ENCODE results near the gene RNGTT. TPM values are rescaled to one million over a fixed set of nuclear protein-coding genes. Genes with fewer than 3 reads are reported as not detected.

RNGTT gene
- total and polyA plus RNA-seq, 10 of the 15 experiments (the other 5 are each of a cell fraction or from before 2014, with no cell fraction given) = 7.7 to 30.4 (median 22.2) TPM

DNA sequence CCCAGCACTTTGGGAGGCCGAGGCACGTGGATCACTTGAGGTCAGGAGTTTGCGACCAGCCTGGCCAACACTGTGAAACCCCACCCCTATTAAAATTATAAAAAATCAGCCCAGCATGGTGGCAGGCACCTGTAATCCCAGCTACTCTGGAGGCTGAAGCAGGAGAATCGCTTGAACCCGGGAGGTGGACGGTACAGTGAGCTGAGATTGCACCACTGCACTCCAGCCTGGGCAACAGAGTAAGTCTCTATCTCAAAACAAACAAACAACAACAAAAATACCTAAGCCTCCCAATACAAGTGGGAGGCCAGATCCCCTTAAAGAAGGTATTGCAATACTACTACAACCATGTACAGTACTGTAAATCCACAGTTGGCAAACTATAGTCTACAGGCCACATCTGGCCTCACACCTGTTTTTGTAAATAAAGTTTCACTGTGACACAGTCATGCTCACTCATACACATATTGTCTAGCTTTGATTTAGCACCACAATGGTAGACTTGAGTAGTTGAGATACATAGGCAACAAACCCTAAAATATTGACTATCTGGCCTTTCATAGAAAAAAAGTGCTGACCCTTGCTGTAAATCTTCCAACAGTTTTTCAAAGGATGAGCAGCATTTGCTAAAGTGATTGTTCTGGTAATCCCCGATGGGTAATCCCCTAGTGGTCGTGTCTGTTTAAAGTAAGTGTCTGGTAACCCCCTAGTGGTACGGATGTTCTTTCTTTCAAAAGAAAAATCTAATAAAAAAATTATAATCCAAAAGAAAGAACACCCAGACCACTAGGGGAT is 202.0 kb downstream of the RNGTT start (continued):
- TF ChIP-seq, protein P1, sequence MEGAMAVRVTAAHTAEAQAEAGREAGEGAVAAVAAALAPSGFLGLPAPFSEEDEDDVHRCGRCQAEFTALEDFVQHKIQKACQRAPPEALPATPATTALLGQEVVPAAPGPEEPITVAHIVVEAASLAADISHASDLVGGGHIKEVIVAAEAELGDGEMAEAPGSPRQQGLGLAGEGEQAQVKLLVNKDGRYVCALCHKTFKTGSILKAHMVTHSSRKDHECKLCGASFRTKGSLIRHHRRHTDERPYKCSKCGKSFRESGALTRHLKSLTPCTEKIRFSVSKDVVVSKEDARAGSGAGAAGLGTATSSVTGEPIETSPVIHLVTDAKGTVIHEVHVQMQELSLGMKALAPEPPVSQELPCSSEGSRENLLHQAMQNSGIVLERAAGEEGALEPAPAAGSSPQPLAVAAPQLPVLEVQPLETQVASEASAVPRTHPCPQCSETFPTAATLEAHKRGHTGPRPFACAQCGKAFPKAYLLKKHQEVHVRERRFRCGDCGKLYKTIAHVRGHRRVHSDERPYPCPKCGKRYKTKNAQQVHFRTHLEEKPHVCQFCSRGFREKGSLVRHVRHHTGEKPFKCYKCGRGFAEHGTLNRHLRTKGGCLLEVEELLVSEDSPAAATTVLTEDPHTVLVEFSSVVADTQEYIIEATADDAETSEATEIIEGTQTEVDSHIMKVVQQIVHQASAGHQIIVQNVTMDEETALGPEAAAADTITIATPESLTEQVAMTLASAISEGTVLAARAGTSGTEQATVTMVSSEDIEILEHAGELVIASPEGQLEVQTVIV (IDR thresholded peaks at IDR 0.05; ENCODE audit: borderline replicate concordance, partially characterized antibody) = no peak
- TF ChIP-seq NR2C2 (IDR thresholded peaks at IDR 0.05; ENCODE audit: borderline replicate concordance, control insufficient read depth, insufficient read length, low read depth) (no peak), TBL1XR1 (IDR thresholded peaks at IDR 0.05; ENCODE audit: low read depth, low read length) (no peak), POLR2AphosphoS2 (IDR thresholded peaks at IDR 0.05; ENCODE audit: low read depth, low read length) (no peak), NRF1 (conservative IDR thresholded peaks at IDR 0.05; ENCODE audit: low read depth, low read length) (no peak), MEF2B (IDR thresholded peaks at IDR 0.05; ENCODE audit: partially characterized antibody, poor library complexity, severe bottlenecking) (no peak), ZNF622 (IDR thresholded peaks at IDR 0.05) (no peak), HDGF (IDR thresholded peaks at IDR 0.05) (no peak), CEBPB (IDR thresholded peaks at IDR 0.05; ENCODE audit: borderline replicate concordance in 1 of 2, low read depth in 2 of 2, low read length in 2 of 2) (no peak), ASH2L (IDR thresholded peaks at IDR 0.05; ENCODE audit: borderline replicate concordance, low read depth) (0 out of 2 replicates have a peak, but pooled peaks have one; percentile 18), NR2F1 (conservative IDR thresholded peaks at IDR 0.05) (no peak), PAX5 (IDR thresholded peaks at IDR 0.05; ENCODE audit: borderline replicate concordance, low read depth, low read length) (no peak), STAT1 (conservative IDR thresholded peaks at IDR 0.05) (no peak), TAF1 (IDR thresholded peaks at IDR 0.05; ENCODE audit: borderline replicate concordance, low read depth, low read length) (no peak), EED (IDR thresholded peaks at IDR 0.05; ENCODE audit: low read depth) (0 out of 2 replicates have a peak, but pooled peaks have one; percentile 11), BMI1 (IDR thresholded peaks at IDR 0.05; ENCODE audit: borderline replicate concordance) (no peak), STAT3 (IDR thresholded peaks at IDR 0.05; ENCODE audit: low read depth, low read length) (peak; percentile 80; the same call in 1 of the 2 replicates), IRF4 (IDR thresholded peaks at IDR 0.05; ENCODE audit: low read depth, low read length) (no peak), TCF3 (IDR thresholded peaks at IDR 0.05; ENCODE audit: borderline replicate concordance, insufficient read depth, low read depth, low read length) (peak; percentile 63; the same call in 1 of the 2 replicates), TARDBP (IDR thresholded peaks at IDR 0.05; ENCODE audit: borderline replicate concordance) (no peak)
- TF ChIP-seq, protein P2, sequence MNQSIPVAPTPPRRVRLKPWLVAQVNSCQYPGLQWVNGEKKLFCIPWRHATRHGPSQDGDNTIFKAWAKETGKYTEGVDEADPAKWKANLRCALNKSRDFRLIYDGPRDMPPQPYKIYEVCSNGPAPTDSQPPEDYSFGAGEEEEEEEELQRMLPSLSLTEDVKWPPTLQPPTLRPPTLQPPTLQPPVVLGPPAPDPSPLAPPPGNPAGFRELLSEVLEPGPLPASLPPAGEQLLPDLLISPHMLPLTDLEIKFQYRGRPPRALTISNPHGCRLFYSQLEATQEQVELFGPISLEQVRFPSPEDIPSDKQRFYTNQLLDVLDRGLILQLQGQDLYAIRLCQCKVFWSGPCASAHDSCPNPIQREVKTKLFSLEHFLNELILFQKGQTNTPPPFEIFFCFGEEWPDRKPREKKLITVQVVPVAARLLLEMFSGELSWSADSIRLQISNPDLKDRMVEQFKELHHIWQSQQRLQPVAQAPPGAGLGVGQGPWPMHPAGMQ (IDR thresholded peaks at IDR 0.05; ENCODE audit: borderline replicate concordance) = no peak
- TF ChIP-seq, protein P3, sequence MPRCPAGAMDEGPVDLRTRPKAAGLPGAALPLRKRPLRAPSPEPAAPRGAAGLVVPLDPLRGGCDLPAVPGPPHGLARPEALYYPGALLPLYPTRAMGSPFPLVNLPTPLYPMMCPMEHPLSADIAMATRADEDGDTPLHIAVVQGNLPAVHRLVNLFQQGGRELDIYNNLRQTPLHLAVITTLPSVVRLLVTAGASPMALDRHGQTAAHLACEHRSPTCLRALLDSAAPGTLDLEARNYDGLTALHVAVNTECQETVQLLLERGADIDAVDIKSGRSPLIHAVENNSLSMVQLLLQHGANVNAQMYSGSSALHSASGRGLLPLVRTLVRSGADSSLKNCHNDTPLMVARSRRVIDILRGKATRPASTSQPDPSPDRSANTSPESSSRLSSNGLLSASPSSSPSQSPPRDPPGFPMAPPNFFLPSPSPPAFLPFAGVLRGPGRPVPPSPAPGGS (IDR thresholded peaks at IDR 0.05; ENCODE audit: borderline replicate concordance, insufficient read depth, low read depth, low read length, poor library complexity, severe bottlenecking) = peak; percentile 50
- TF ChIP-seq, protein P4, sequence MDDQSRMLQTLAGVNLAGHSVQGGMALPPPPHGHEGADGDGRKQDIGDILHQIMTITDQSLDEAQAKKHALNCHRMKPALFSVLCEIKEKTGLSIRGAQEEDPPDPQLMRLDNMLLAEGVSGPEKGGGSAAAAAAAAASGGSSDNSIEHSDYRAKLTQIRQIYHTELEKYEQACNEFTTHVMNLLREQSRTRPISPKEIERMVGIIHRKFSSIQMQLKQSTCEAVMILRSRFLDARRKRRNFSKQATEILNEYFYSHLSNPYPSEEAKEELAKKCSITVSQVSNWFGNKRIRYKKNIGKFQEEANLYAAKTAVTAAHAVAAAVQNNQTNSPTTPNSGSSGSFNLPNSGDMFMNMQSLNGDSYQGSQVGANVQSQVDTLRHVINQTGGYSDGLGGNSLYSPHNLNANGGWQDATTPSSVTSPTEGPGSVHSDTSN (IDR thresholded peaks at IDR 0.05; ENCODE audit: insufficient replicate concordance, low read depth, low read length) = no peak
